ENCODE data around the gene PRKACG. TPM values are rescaled to one million over a fixed set of nuclear protein-coding genes. Genes with fewer than 3 reads are reported as not detected.
"Not testable (repeated sequence)": the region's sequence is repeated elsewhere in the genome, so short reads cannot be mapped to it uniquely, and the experiment has no call there.

PRKACG gene
- not detected in 2 replicates for total RNA-seq

DNA sequence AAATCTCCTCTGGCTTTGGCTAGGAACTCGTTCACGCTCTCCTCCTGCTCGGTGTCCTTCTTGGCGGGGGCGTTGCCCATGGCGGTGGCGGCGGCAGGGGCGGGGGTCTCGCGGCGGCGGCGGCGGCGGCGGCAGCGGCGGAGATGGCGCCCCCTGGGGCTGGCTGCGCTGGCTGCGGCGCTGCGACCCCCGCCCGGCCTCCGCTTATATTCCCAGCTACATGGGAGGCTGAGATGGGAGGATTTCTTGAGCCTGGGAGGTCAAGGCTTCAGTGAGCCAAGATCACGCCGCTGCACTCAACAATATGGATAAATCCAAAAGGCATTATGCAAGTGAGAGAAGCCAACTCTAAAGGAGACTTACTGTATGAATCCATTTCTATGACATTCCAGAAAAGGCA lies at the start of gene PRKACG:
TSS of gene PRKACG (minus strand) at position 101 of the 400 bp plus-strand sequence. CDS start at position 80, 21 bp downstream.
- H3K27me3 Mint-ChIP-seq: peaks cover 22% of the 10 kb centered on the region
- no peaks in the 10 kb centered on the region for H3K36me3 Mint-ChIP-seq (ENCODE audit: low read depth)
- H3K9me3 Mint-ChIP-seq: no peaks in the 10 kb centered on the region
- DNase-seq: no peak
- peak within 1 kb of the TSS; percentile 40 for H3K4me3 Mint-ChIP-seq
- H3K4me1 Mint-ChIP-seq: peaks cover 19% of the 10 kb centered on the region
- intact Hi-C loops (cut with micrococcal nuclease): no loop called here
- no peak within 1 kb of the TSS for H3K27ac Mint-ChIP-seq

DNA sequence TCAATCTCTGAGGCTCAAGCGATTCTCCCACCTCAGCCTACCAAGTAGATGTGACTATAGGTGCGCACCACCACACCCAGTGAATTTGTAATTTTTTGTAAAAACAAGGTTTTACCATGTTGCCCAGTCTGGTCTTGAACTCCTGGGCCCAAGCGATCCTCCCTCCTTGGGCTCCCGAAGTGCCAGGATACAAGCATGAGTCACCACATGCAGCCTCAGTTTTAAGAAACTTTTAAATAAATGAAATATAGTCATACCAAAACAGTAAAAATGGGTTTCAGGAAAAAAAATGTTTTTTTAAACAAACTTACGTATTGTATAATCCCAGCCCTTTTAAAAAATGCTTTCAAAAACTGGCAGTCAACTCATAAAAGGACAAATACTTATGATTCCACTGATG lies 48.3 kb upstream of the PRKACG start:
- peaks cover 37% of the 10 kb centered on the region for H3K36me3 Mint-ChIP-seq (ENCODE audit: low read depth)
- intact Hi-C loops (cut with micrococcal nuclease): no loop called here
- H3K27ac Mint-ChIP-seq: no peak overlapping the region
- H3K27me3 Mint-ChIP-seq: no peaks in the 10 kb centered on the region
- H3K4me3 Mint-ChIP-seq: no peak overlapping the region
- peaks cover 19% of the 10 kb centered on the region for H3K4me1 Mint-ChIP-seq
- H3K9me3 Mint-ChIP-seq: no peaks in the 10 kb centered on the region
- no peak for DNase-seq

DNA sequence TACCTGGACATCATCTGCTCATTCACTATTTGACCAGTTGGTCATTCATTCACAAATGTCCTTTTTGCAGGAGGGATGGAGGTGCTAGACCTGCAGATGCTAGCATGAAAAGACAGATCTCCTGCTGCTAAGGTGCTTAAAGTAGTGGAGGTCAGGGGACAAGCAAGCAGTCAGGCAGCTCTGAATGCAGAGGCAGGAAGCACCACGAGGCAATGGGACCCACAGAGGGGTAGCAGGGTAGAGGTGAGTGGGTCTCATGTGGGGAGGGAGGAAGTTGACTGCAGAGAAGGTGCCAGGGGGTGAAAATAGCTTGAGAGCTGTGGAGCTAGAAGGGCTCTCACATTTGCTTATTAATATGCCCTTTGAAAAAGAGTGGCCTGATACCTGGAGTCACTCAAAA lies 46.9 kb upstream of the PRKACG start:
- H3K27me3 Mint-ChIP-seq: no peaks in the 10 kb centered on the region
- peaks cover 19% of the 10 kb centered on the region for H3K4me1 Mint-ChIP-seq
- H3K36me3 Mint-ChIP-seq (ENCODE audit: low read depth): peaks cover 36% of the 10 kb centered on the region
- H3K27ac Mint-ChIP-seq: peak overlapping the region; percentile 34
- no peaks in the 10 kb centered on the region for H3K9me3 Mint-ChIP-seq
- no peak overlapping the region for H3K4me3 Mint-ChIP-seq
- DNase-seq: no peak
- intact Hi-C loops (cut with micrococcal nuclease): no loop called here

- H3K27ac Mint-ChIP-seq: no peak overlapping the region
- DNase-seq: no peak
- peaks cover 19% of the 10 kb centered on the region for H3K4me1 Mint-ChIP-seq
- no peak overlapping the region for H3K4me3 Mint-ChIP-seq
- intact Hi-C loops (cut with micrococcal nuclease): no loop called here
- peaks cover 36% of the 10 kb centered on the region for H3K36me3 Mint-ChIP-seq (ENCODE audit: low read depth)
- no peaks in the 10 kb centered on the region for H3K9me3 Mint-ChIP-seq
- no peaks in the 10 kb centered on the region for H3K27me3 Mint-ChIP-seq
Measured at GRCh38 chr9:69058101-69058500, 44.2 kb upstream of the PRKACG start.

DNA sequence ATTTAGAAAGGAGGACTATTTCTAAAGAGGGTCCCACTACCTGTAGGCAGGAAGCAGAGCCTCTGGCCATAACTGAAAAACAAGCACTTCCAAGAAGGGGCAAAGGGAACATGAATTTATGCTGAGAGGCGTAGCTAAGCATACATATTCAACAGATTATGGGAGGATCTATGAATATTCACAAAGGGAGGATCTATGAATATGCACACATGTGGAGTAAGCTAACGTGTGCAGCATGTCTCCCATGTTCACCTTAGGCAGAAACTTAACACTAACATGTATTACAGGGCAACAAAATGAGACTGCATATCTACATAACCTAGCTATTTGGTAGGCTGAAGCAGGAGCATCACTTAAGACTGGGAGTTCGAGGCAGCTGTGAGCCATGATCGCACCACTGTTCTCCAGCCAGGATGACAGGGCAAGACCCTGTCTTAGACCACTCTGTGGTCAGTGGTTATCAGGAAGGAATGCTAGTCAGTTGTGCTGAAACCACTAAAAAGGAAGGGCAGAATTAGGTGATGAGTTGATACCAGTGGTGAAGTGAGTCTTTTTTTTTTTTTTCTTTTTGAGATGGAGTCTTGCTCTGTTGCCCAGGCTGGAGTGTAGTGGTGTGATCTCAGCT lies 42.4 kb upstream of the PRKACG start:
- Mint-ChIP-seq H3K4me1 (peaks cover 19% of the 10 kb centered on the region), H3K36me3 (ENCODE audit: low read depth) (peaks cover 35% of the 10 kb centered on the region), H3K9me3 (no peaks in the 10 kb centered on the region), H3K4me3 (no peak overlapping the region), H3K27ac (no peak overlapping the region), H3K27me3 (no peaks in the 10 kb centered on the region)
- no peak for DNase-seq
- intact Hi-C loops (cut with micrococcal nuclease): no loop called here

- intact Hi-C loops (cut with micrococcal nuclease): loop anchor here (1.0 to 2.0 kb wide), 2 partner anchors 18 to 138 kb away; no protein-coding TSS in a partner anchor
- Mint-ChIP-seq H3K27ac (no peak overlapping the region), H3K27me3 (no peaks in the 10 kb centered on the region), H3K4me1 (peaks cover 11% of the 10 kb centered on the region), H3K36me3 (ENCODE audit: low read depth) (peaks cover 30% of the 10 kb centered on the region), H3K9me3 (no peaks in the 10 kb centered on the region), H3K4me3 (no peak overlapping the region)
- no peak for DNase-seq
Measured at GRCh38 chr9:69054989-69055388, 41.1 kb upstream of the PRKACG start.

DNA sequence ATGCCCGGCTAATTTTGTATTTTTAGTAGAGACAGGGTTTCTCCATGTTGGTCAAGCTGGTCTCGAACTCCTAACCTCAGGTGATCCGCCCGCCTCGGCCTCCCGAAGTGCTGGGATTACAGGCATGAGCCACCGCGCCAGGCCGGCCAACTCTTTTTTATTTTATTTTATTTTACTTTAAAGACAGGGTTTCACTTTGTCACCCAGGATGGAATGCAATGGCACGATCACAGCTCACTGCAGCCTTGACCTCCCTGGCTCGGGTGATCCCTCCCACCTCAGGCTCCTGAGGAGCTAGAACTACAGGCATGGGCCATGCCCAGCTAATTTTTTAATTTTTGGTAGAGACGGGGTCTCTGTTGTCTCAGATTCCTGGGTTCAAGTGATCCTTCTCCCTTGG lies 37.0 kb upstream of the PRKACG start:
- H3K4me1 Mint-ChIP-seq; intact Hi-C loops (cut with micrococcal nuclease); DNase-seq; H3K27me3 Mint-ChIP-seq; H3K9me3 Mint-ChIP-seq; H3K4me3 Mint-ChIP-seq; H3K27ac Mint-ChIP-seq: not testable (repeated sequence)
- H3K36me3 Mint-ChIP-seq (ENCODE audit: low read depth): peaks cover 32% of the 10 kb centered on the region

- Mint-ChIP-seq H3K4me1 (peaks cover 19% of the 10 kb centered on the region), H3K36me3 (ENCODE audit: low read depth) (peaks cover 29% of the 10 kb centered on the region), H3K9me3 (no peaks in the 10 kb centered on the region), H3K27ac (no peak overlapping the region), H3K27me3 (no peaks in the 10 kb centered on the region), H3K4me3 (no peak overlapping the region)
- intact Hi-C loops (cut with micrococcal nuclease): no loop called here
- DNase-seq: no peak
Measured at GRCh38 chr9:69049094-69049493, 35.2 kb upstream of the PRKACG start.

DNA sequence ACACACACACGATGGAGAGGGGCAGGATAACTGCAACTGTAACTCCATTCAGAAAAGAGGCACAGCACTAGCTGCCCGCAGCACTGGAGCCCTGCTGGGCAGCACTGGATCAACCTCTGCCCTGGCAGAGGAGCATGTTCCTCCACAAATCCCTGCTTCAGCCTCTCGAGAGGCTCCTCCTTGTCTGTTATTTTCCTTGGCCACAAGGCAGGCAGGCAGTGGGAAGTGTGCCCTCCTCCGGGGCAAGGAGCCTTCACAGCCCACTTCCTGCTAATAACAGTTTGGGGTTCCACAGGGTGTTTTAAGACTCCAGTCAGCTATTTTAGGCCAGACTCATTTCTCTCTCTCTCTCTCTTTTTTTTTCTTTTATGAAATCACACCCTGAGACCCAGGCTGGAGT lies 33.5 kb upstream of the PRKACG start:
- Mint-ChIP-seq H3K4me1 (peaks cover 26% of the 10 kb centered on the region), H3K27me3 (no peaks in the 10 kb centered on the region), H3K9me3 (no peaks in the 10 kb centered on the region), H3K36me3 (ENCODE audit: low read depth) (peaks cover 25% of the 10 kb centered on the region), H3K4me3 (no peak overlapping the region), H3K27ac (no peak overlapping the region)
- DNase-seq: no peak
- intact Hi-C loops (cut with micrococcal nuclease): no loop called here

DNA sequence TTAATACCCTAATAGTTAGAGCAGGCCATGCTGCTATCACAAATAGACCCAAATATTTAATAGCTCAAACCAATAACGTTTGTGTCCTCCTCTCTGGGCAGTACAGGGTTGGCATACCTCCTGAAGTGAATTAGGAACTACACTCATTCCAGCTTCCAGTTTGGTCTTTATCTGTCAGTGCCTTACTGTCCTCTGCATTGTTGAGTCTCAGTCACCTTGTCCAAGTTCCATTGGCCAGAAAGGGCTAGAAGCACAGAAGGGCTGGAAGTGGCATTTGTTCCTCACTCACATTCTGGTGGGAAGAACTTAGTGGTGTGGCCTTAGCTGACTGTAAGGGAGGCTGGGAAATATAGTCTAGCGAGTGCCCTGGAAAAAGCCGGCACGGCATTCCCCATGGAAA lies 32.8 kb upstream of the PRKACG start:
- H3K27ac Mint-ChIP-seq: no peak overlapping the region
- no peak overlapping the region for H3K4me3 Mint-ChIP-seq
- no peak for DNase-seq
- intact Hi-C loops (cut with micrococcal nuclease): no loop called here
- H3K27me3 Mint-ChIP-seq: no peaks in the 10 kb centered on the region
- H3K9me3 Mint-ChIP-seq: no peaks in the 10 kb centered on the region
- H3K36me3 Mint-ChIP-seq (ENCODE audit: low read depth): peaks cover 27% of the 10 kb centered on the region
- peaks cover 26% of the 10 kb centered on the region for H3K4me1 Mint-ChIP-seq

DNA sequence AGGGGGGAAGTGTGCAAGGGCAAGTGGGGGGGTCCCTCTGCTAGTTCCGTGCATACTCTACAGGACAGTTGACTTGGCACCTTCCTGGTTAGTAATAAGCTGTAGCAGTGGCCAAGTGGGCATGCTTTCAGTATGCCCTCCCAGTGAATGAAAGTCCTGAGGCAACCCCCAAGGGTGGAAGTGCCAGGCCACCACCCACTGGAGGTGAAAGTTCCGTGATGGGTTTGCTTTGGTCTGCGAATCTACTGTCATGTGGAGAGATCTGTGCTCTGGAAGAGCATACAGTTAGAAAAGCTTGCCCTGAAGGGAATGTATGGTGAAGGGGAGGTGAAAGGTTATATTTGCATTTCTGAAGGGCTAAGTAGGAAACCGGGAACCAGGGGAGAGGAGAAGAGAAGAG lies 31.9 kb upstream of the PRKACG start:
- H3K4me3 Mint-ChIP-seq: no peak overlapping the region
- no peak for DNase-seq
- no peaks in the 10 kb centered on the region for H3K27me3 Mint-ChIP-seq
- H3K9me3 Mint-ChIP-seq: no peaks in the 10 kb centered on the region
- H3K4me1 Mint-ChIP-seq: peaks cover 28% of the 10 kb centered on the region
- peaks cover 27% of the 10 kb centered on the region for H3K36me3 Mint-ChIP-seq (ENCODE audit: low read depth)
- no peak overlapping the region for H3K27ac Mint-ChIP-seq
- intact Hi-C loops (cut with micrococcal nuclease): no loop called here

DNA sequence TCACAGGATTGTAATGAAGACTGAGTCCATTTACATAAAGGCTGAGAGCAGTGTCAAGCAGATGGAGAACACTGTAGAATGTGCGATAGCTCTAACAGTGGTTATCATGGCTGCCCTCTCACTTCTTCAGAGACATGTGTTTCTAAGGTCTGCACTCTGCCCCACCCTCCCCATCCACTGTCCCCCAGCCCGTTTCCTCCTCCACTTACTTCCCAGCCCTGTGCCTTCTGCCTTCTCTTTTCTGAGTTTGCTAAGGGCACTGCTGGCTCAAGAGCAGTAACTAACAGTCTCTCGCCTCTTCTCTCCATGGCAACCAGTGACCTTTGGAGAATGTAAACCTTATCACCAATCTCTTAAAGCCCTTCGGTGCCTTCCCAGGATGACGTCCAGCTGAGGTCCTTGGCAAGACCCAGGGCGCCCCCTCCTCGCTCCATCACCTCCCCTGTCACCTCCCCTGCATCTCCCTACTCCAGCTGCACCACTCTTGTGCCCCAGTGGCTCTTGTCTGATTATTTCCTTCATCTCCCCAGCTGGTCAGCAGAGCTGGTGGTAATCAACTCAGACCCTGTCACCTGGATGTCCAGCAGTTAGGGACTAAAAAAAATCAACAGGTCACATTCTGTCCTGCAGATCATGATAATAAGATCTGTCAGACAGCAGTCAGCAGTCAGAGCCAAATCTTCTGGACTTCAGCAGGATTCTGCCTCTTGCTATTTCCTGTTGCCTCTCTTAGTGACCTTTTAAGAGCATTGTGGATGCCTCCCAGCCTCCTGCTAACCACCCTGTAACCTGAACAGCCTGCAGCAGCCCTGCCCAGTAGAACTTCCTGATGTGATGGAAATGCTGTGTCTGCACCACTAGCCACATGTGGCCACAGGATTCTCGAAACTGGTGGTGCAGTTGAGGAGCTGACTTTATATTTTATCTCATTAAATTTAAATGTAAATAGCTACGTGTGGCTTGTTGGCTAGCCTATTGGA lies 30.6 kb upstream of the PRKACG start:
- intact Hi-C loops (cut with micrococcal nuclease): no loop called here
- Mint-ChIP-seq H3K27me3 (no peaks in the 10 kb centered on the region), H3K9me3 (no peaks in the 10 kb centered on the region), H3K27ac (peak overlapping the region; percentile 22), H3K36me3 (ENCODE audit: low read depth) (peaks cover 25% of the 10 kb centered on the region), H3K4me3 (peak overlapping the region; percentile 29), H3K4me1 (peaks cover 26% of the 10 kb centered on the region)
- DNase-seq: peak; percentile 72

- Mint-ChIP-seq H3K4me3 (no peak overlapping the region), H3K27me3 (no peaks in the 10 kb centered on the region), H3K4me1 (peaks cover 26% of the 10 kb centered on the region), H3K36me3 (ENCODE audit: low read depth) (peaks cover 14% of the 10 kb centered on the region), H3K27ac (no peak overlapping the region), H3K9me3 (no peaks in the 10 kb centered on the region)
- intact Hi-C loops (cut with micrococcal nuclease): no loop called here
- DNase-seq: no peak
Measured at GRCh38 chr9:69040646-69041045, 26.7 kb upstream of the PRKACG start.

DNA sequence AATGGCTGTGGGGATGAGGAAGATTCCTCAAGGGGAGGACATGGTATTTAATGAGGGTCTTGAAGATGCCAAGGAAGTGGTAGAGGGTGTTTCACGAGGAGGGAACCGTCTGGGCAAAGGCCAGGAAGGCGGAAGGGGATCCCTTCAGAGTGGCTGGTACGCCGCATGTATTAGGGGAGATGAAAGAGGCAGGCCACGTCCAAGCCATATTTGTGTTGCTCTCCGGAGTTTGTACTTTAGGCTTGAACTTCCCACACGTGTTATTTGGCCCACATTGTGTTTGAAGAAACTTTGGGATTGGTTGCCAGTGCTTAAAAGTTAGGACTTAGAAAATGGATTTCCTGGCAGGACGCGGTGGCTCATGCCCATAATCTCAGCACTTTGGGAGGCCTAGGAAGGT lies 22.9 kb upstream of the PRKACG start:
- Mint-ChIP-seq H3K4me1 (peaks cover 13% of the 10 kb centered on the region), H3K27ac (peak overlapping the region; percentile 93)
- intact Hi-C loops (cut with micrococcal nuclease): loop anchor here (2.0 to 5.0 kb wide), 3 partner anchors 18 to 141 kb away; no protein-coding TSS in a partner anchor

More for the DNA sequence above, 22.9 kb upstream of the PRKACG start:
- Mint-ChIP-seq H3K27me3 (no peaks in the 10 kb centered on the region), H3K4me3 (peak overlapping the region; percentile 98), H3K9me3 (no peaks in the 10 kb centered on the region), H3K36me3 (ENCODE audit: low read depth) (peaks cover 10% of the 10 kb centered on the region)
- DNase-seq: no peak
